GM21619 (cell line): ENCODE measurements around the gene WNK1.
"Not testable (repeated sequence)": the region's sequence is repeated elsewhere in the genome, so short reads cannot be mapped to it uniquely, and the experiment has no call there.

Experiments
- ATAC-seq: cut with Tn5 transposase; IDR thresholded peaks from one replicate; pipeline ENCODE4 v1.9.1; 2021; ENCODE audit not compliant: unreplicated experiment

Gene WNK1

GRCh38 chr12:906062-906585 lies 153.7 kb downstream of the WNK1 start:
- no peak for ATAC-seq

GRCh38 chr12:907413-908185 lies 155.2 kb downstream of the WNK1 start:
- no peak for ATAC-seq

GRCh38 chr12:909861-910260 lies 157.5 kb downstream of the WNK1 start:
- no peak for ATAC-seq

- no peak for ATAC-seq
These were observed 158.0 kb downstream of the WNK1 start for GRCh38 chr12:910416-910815.

GRCh38 chr12:911191-911826 lies 158.9 kb downstream of the WNK1 start:
- no peak for ATAC-seq

GRCh38 chr12:912466-913235 lies 160.3 kb downstream of the WNK1 start:
- ATAC-seq, result no peak

- no peak for ATAC-seq
These were observed 161.7 kb downstream of the WNK1 start for GRCh38 chr12:913919-914698.

- no peak for ATAC-seq
These were observed 162.7 kb downstream of the WNK1 start for GRCh38 chr12:915090-915489.

- ATAC-seq, result no peak
These were observed 163.9 kb downstream of the WNK1 start for GRCh38 chr12:916240-916639.

GRCh38 chr12:916712-917445 lies 164.5 kb downstream of the WNK1 start:
- no peak for ATAC-seq

- ATAC-seq, result no peak
These were observed 168.3 kb downstream of the WNK1 start for GRCh38 chr12:920676-921075.

GRCh38 chr12:922285-922684 lies 169.9 kb downstream of the WNK1 start:
- ATAC-seq, result no peak

- ATAC-seq, result no peak
These were observed 174.3 kb downstream of the WNK1 start for GRCh38 chr12:926641-927040.

- ATAC-seq, result no peak
These were observed 178.7 kb downstream of the WNK1 start for GRCh38 chr12:931060-931459.

- no peak for ATAC-seq
These were observed 179.2 kb downstream of the WNK1 start for GRCh38 chr12:931591-931990.

GRCh38 chr12:935891-936290 lies 183.5 kb downstream of the WNK1 start:
- ATAC-seq, result not testable (repeated sequence)

GRCh38 chr12:936377-937345 lies 184.3 kb downstream of the WNK1 start:
- ATAC-seq, result no peak

- ATAC-seq, result no peak
These were observed 186.4 kb downstream of the WNK1 start for GRCh38 chr12:938810-939209.

- ATAC-seq, result no peak
These were observed 190.7 kb downstream of the WNK1 start for GRCh38 chr12:943051-943450.
